ENCODE results near the gene FHL2.
"Not testable (repeated sequence)": the region's sequence is repeated elsewhere in the genome, so short reads cannot be mapped to it uniquely, and the experiment has no call there.

Gene FHL2

DNA sequence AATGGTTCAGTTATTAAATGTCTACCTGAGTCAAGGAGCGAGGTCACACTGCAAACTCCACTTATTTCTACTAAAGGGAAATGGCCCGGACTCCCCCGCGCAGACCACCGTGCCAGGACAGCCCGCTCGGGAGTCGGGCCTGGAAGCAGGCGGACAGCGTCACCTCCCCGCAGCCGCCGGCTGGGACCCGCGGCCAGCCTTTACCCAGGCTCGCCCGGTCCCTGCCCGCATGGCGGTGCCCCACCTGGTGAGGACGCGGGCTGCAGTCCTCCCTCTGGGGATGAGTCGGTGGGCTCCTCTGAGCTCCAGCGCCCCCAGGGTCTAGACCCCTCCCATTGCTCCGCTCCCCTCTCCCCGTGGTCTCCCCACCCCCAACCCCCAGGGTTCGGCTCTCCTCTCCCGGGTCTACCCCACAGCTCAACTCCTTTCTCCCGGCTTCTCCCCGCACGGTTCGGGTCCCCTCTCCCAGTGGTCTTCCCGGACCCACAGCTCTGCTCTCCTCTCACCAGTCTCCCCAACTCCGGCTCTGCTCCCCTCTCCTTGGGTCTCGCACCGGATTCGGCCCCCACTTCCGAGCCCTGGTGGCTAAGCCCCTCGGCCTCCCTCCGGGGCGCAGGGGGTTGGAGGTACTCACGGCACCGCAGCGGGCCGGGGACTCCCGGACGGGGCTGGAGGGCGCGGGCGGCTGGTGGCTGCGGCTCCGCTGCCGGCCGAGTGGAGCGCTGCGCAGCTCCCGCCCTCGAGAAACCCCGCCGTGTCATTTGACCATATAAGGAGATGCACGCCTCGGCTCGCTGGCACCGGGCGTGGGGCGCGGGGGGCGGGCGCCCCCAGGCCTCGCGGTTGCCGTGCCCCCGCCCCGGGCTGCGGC lies at the start of gene FHL2:
Gene FHL2, minus strand, starts transcription at position 716 of the 871 bp plus-strand sequence. CDS start 12,535 bp downstream, outside the sequence.
- no peak for FAIRE-seq

- no peak for FAIRE-seq
Measured at GRCh38 chr2:105447476-105447875, 48.6 kb upstream of the FHL2 start.

DNA sequence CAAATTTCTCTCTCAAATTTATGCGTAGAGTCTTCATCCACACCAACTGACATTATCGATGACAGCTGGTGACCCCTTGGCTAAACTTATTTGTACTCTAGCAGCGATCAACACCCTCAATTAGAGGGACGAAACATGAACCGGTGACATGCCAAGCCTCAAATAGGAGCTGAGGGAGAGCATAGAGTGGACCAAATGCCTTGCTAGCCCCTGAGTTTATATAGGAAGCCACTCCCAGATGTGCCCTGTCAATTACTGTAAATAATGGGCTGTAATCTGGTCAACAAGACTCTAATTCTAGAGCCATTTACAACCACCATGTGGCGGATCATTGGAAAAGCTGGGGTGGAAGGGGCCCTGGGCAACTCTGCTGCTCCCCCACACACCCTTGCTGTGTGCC lies 47.6 kb upstream of the FHL2 start:
- no peak for FAIRE-seq

- no peak for FAIRE-seq
Measured at GRCh38 chr2:105445976-105446375, 47.1 kb upstream of the FHL2 start.

GRCh38 chr2:105445498-105445897 lies 46.6 kb upstream of the FHL2 start:
- no peak for FAIRE-seq

DNA sequence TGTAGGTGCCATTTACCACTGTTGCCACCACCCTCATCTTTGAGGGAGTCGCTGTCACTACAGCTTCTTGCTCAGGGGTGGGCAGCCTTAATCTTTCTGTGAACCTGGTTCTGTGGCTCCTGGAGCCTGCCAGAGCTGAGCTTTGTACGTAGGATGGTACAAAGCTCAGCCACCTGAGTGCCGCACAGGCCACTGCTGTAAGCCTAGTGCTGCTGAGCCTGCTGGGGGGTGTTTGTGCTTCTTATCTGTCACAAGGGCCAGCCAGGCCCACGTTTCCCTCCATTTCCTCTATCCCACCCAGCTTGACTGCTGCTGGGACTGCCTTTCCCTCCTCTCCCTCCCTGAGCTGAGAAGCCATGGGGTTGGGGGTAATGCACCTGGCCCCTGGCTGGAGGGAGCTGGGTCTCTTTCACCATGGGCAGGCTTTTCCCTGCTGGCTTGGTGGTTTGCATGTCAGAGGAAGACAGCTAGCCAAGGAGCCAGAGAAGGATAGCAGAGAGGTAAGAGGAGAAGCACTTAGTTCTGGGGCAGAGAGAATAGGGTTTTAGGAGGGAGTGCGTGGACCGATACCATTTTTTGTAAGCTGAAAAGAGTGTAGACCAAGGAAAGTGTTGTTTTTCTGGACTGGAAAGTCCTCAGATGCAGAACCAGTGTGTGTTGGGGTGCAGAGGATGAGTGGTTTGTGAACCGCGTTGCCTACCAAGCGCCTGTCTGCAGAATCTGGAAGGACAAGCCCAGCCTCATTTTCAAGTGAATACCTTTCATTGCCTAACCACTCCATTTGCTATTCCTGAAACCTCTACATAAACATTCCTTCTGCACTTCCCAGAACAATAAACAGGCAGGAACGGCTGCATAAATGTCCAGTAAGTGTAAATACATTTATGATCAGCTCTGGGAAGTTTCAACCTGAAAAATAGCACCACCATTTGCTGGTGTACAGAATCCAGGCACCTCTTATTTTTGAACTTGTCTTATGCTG lies 45.1 kb upstream of the FHL2 start:
- no peak for FAIRE-seq

DNA sequence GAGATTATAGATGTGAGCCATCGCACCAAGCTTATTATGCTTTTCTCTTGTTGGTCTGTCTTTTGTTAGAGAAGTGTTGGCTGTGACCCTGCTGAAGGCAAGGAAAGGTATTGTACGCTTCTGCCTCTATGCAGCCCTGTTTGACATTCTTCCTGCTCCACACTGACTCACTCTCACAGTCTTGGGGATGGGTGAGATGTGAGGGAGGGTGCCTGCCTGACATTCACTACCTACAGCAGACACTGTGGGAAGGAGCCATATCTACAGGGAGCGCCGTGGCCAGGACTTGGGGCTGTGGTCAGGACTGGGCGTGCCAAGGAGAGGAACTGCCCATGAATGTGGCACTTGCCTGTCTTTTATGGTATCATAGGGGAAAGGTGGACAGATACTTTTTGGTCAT lies 43.9 kb upstream of the FHL2 start:
- no peak for FAIRE-seq

DNA sequence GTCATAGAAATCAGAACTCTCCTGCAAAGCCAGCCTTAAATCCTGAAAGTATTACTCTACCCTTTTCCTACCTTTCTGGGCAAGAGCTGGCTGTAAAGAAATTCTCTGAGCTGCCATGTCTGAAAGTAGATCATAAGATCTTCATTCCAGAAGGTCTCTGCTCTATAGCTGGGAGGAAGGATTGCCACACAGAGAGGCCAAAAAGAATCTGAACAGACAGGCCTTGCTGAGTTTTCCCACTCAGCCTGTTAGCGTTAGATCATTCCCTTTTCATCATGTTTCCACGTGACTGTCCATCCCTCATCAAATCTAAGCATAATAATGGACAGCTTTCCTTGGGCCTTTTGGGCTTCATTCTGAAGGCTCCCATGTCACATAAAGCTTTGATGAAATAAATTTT lies 43.2 kb upstream of the FHL2 start:
- FAIRE-seq = no peak

- no peak for FAIRE-seq
Measured at GRCh38 chr2:105439141-105439540, 40.3 kb upstream of the FHL2 start.

GRCh38 chr2:105438104-105438929 lies 39.5 kb upstream of the FHL2 start:
- FAIRE-seq = no peak

- no peak for FAIRE-seq
Measured at GRCh38 chr2:105437708-105438103, 38.9 kb upstream of the FHL2 start.

DNA sequence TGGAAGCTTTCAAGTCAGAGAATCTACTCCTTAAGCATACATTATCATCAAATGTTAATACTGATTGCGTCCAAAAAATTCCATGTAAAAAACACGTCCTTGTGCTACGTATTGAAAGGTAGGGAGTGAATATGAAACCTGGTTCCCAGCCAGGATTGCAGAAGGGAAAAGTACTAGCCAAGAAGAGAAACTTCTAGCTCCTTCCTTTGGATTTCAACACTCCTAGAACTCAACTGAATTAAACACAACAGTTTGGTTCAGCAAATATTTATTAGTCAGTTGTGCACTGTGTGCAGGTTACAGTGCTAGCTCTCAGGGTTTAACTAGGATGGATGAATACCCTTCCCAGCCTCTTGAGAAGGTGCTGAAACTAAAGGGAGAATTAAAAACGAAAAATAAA lies 33.9 kb upstream of the FHL2 start:
- no peak for FAIRE-seq

DNA sequence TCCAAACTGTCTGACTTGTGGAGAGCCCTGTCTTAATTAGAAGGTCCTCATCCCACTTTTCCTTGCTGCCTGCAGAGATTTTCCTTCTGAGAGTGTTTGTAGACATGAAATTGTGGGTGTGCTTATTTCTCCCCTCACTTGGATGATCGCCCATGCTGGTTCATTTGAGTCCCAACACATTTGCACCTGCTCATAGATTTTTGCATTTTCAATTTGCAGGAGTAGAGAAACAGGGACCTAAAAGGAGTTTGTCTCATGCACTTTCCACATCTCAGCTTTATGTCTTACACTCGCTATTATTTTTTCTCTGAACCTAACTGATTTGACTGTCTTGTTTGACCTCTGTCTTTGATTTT lies 33.2 kb upstream of the FHL2 start:
- FAIRE-seq = no peak

DNA sequence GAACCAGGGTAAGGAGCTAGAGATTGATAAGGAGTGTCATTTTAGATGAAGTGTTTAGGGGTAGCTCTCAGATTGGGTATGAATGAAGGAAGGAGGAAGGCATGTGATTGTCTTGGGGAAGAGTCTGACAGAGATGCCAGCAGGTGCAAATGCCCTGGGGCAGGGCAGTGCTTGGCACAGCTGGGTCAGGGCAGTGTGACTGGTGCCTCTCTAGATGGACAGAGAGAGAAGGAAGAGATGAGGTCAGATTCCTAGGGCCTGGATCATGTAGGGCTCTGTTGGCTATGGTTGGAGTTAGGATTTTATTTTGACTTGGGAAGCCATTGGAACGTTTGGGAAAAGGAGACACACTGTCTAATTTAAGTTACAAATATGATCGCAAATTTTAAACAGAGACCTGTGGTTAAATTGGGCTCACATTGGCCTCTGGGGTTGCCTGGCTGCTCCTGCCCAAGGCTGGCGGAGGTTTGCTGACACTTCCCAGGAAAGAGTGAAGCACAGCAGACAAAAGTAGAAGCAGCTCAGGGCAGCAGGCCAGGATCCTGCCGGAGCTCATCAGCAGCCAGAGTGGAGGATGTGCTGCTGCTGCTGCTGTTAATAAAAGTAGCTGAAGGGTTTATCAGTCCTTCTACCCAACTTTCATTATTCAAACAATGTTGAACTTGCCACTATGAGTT lies 32.7 kb upstream of the FHL2 start:
- FAIRE-seq = no peak

GRCh38 chr2:105428387-105429018 lies 29.7 kb upstream of the FHL2 start:
- FAIRE-seq = no peak

- no peak for FAIRE-seq
Measured at GRCh38 chr2:105427485-105427884, 28.6 kb upstream of the FHL2 start.

- FAIRE-seq = no peak
Measured at GRCh38 chr2:105426626-105427292, 27.9 kb upstream of the FHL2 start.

DNA sequence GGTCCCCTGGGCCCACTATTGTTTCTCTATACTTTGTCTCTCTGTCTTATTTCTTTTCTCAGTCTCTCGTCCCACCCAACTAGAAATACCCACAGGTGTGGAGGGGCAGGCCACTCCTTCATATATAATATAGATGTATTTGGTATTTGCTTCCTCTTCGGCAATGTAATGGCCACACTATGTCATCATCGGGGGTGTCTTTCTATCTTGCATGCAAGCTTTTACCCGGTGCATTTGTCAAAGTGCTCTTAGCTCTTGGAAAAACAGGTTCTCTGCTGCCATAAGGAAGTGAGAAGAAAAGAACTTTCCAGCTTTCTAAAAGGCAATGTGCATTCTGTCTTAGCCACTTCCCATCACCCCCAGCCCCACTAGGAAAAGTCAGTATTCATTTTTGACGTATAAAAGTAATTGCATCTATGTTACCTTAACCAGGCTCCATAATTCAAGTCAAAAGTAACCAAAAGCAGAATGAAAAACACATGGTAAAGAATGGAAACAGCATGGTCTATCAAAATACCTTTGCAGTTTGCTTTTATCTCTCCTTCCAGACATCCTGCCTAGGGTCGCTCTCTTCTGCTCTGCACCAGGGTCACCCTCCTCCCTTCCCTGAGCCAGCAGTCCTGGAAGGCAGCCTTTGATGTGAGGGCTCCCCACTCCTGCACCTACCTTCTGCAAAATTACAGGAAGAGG lies 27.2 kb upstream of the FHL2 start:
- FAIRE-seq = no peak

- FAIRE-seq = not testable (repeated sequence)
Measured at GRCh38 chr2:105424836-105425235, 26.0 kb upstream of the FHL2 start.

- no peak for FAIRE-seq
Measured at GRCh38 chr2:105422801-105423200, 23.9 kb upstream of the FHL2 start.

GRCh38 chr2:105421053-105421452 lies 22.2 kb upstream of the FHL2 start:
- no peak for FAIRE-seq

Measured in G401.6 (cell line).